Neural cell (in vitro differentiated cells): ENCODE measurements around the gene SIGLEC1. TPM values are rescaled to one million over a fixed set of nuclear protein-coding genes. Genes with fewer than 3 reads are reported as not detected.

Source experiments
- polyA plus RNA-seq: library from polyadenylated mRNA; depleted of rRNA; stranded (reverse); fragments of >200 nt; gene quantifications from 2 replicates; pipeline ENCODE4 v1.2.3, GENCODE V29; 2014

SIGLEC1 gene
- polyA plus RNA-seq, 1 donor from 2014 or later = 0.12 TPM

Other genes starting within 250 kb of the SIGLEC1 start
- gene ATRN, start 241.6 kb downstream of the SIGLEC1 start, polyA plus RNA-seq = 27.5 and 29.0 TPM in 2 replicates
- gene GFRA4, start 49.2 kb downstream of the SIGLEC1 start, polyA plus RNA-seq = not detected in 2 replicates
- not detected in 2 replicates for gene ADAM33, start 30.6 kb downstream of the SIGLEC1 start, polyA plus RNA-seq
- gene HSPA12B, start 20.1 kb upstream of the SIGLEC1 start, polyA plus RNA-seq = not detected in 2 replicates
- 39.8 and 48.7 TPM in 2 replicates for gene ADISSP, start 55.2 kb upstream of the SIGLEC1 start, polyA plus RNA-seq
- gene SPEF1, start 68.8 kb upstream of the SIGLEC1 start, polyA plus RNA-seq = 0.58 and 2.8 TPM in 2 replicates
- gene CENPB, start 74.1 kb upstream of the SIGLEC1 start, polyA plus RNA-seq = 37.9 and 46.6 TPM in 2 replicates
- 21.9 and 26.5 TPM in 2 replicates for gene CDC25B, start 83.7 kb upstream of the SIGLEC1 start, polyA plus RNA-seq
- 11.3 and 14.0 TPM in 2 replicates for gene AP5S1, start 107.9 kb upstream of the SIGLEC1 start, polyA plus RNA-seq
- 5.4 and 7.2 TPM in 2 replicates for gene MAVS, start 134.2 kb upstream of the SIGLEC1 start, polyA plus RNA-seq
- 41.7 and 53.0 TPM in 2 replicates for gene PANK2, start 176.8 kb upstream of the SIGLEC1 start, polyA plus RNA-seq